GM18517 (cell line): ENCODE measurements around the gene PDCL3.

Source experiments
- ATAC-seq: cut with Tn5 transposase; IDR thresholded peaks from one replicate; pipeline ENCODE4 v1.9.1; 2021; ENCODE audit warnings: mild to moderate bottlenecking, moderate library complexity; ENCODE audit not compliant: unreplicated experiment

PDCL3 gene

GRCh38 chr2:100562613-100563406, at the start of gene PDCL3:
Gene PDCL3, plus strand, starts transcription at chr2:100562993. Its CDS starts 75 bp downstream, at chr2:100563068.
- peak; percentile 97 for ATAC-seq

- no peak for ATAC-seq
These were observed 49.1 kb upstream of the PDCL3 start for GRCh38 chr2:100513650-100514049.

- ATAC-seq: no peak
These were observed 45.2 kb upstream of the PDCL3 start for GRCh38 chr2:100517556-100517955.

- no peak for ATAC-seq
These were observed 44.0 kb upstream of the PDCL3 start for GRCh38 chr2:100518801-100519200.

- ATAC-seq: no peak
These were observed 42.6 kb upstream of the PDCL3 start for GRCh38 chr2:100520224-100520623.

- no peak for ATAC-seq
These were observed 40.4 kb upstream of the PDCL3 start for GRCh38 chr2:100522430-100522829.

GRCh38 chr2:100524331-100524730, 38.5 kb upstream of the PDCL3 start:
- ATAC-seq: no peak

GRCh38 chr2:100526868-100527267, 35.9 kb upstream of the PDCL3 start:
- ATAC-seq: no peak

- no peak for ATAC-seq
These were observed 35.3 kb upstream of the PDCL3 start for GRCh38 chr2:100527440-100528015.

- no peak for ATAC-seq
These were observed 33.6 kb upstream of the PDCL3 start for GRCh38 chr2:100529176-100529575.

GRCh38 chr2:100529900-100530299, 32.9 kb upstream of the PDCL3 start:
- no peak for ATAC-seq

- ATAC-seq: no peak
These were observed 26.9 kb upstream of the PDCL3 start for GRCh38 chr2:100535855-100536254.

- no peak for ATAC-seq
These were observed 24.9 kb upstream of the PDCL3 start for GRCh38 chr2:100537918-100538317.

- no peak for ATAC-seq
These were observed 23.6 kb upstream of the PDCL3 start for GRCh38 chr2:100539221-100539620.

GRCh38 chr2:100541404-100541803, 21.4 kb upstream of the PDCL3 start:
- ATAC-seq: no peak

- ATAC-seq: no peak
These were observed 20.4 kb upstream of the PDCL3 start for GRCh38 chr2:100542418-100542817.

- ATAC-seq: no peak
These were observed 17.7 kb upstream of the PDCL3 start for GRCh38 chr2:100544911-100545596.

GRCh38 chr2:100546469-100546868, 16.3 kb upstream of the PDCL3 start:
- ATAC-seq: no peak

GRCh38 chr2:100548771-100549170, 14.0 kb upstream of the PDCL3 start:
- ATAC-seq: no peak

GRCh38 chr2:100551303-100551702, 11.5 kb upstream of the PDCL3 start:
- no peak for ATAC-seq

GRCh38 chr2:100554798-100555407, 7.9 kb upstream of the PDCL3 start:
- no peak for ATAC-seq

GRCh38 chr2:100556746-100557145, 6.0 kb upstream of the PDCL3 start:
- ATAC-seq: no peak
